A549 (cell line): ENCODE measurements around the gene EVC2.

Experiments used
- MAFK ChIP-seq: fragments of 450-650 bp; IDR thresholded peaks from 2 replicates; pipeline ENCODE4 v1.6.1; 2014; ENCODE audit not compliant: partially characterized antibody
- NPAS2 ChIP-seq: fragments of 250-450 bp; sonication (Bioruptor Pico); IDR thresholded peaks from 2 replicates; pipeline ENCODE4 v1.8.0; 2022; ENCODE audit warnings: mild to moderate bottlenecking, moderate library complexity, borderline replicate concordance
- POLR2A ChIP-seq: IDR thresholded peaks from 2 replicates; pipeline ENCODE4 v1.6.1; 2012; ENCODE audit warnings: mild to moderate bottlenecking, low read length
- RFX5 ChIP-seq: fragments of 450-650 bp; IDR thresholded peaks from 2 replicates; pipeline ENCODE4 v1.7.1; 2014; ENCODE audit warnings: antibody characterized with exemption, mild to moderate bottlenecking, moderate library complexity
- ZFP36 ChIP-seq: fragments of 450-650 bp; IDR thresholded peaks from 2 replicates; pipeline ENCODE4 v1.6.1; 2014; ENCODE audit warnings: borderline replicate concordance; ENCODE audit not compliant: partially characterized antibody

DNA sequence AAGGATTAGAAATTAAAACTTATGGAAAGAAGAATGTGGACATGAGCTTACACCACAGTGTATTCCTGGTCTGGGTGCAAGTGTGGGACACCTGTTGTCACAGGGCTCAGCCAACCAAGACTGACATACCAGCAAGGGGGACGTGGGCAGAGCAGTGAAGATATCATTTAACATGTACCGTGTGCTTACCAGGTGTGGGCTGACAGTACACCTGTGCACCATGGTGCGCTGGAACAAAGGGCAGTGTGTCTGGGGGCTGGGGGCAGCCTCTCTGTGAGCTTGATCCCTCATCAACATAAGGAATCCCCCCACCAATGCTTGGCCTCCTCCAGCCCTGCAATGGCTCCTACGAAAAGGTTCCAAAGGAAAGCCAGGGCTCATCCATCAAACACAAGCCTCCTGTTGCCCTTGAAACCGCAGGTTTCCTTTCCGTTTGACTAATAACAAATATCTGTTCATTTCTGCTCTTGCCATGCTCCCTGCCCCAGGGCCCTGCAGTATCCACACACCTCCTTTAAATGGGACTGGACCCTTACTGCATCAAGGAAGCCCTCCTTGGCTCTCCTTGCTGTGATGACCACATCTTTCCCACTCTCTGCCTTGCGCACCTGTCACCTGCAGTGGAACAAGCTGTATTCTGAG is 16.7 kb downstream of the EVC2 start:
- TF ChIP-seq POLR2A = no peak
- TF ChIP-seq NPAS2 (CRISPR knock-in tag) = no peak
- TF ChIP-seq MAFK = no peak
- TF ChIP-seq ZFP36 = no peak
- TF ChIP-seq RFX5 = no peak
